ENCODE measurements around the gene MACROD2. TPM values are rescaled to one million over a fixed set of nuclear protein-coding genes. Genes with fewer than 3 reads are reported as not detected.
A peak's percentile ranks its signal among the peaks of the same experiment; 100 is the strongest.

The MACROD2 gene
- polyA plus RNA-seq, 2 of the 4 experiments (the other 2 are of a cell fraction) = 0.96 to 1.3 TPM

- DNase-seq (ENCODE audit: low read depth in 1 of 2, low spot score in 1 of 2) = no peak
- no peak for ATAC-seq
- no peak for FAIRE-seq
- Histone ChIP-seq H3K4me1 (peaks cover 26% of the 10 kb centered on the region; the same call in 2 of the 3 replicates), H3K27ac (no peak overlapping the region), H3K4me2 (no peak overlapping the region), H3K9me3 (no peaks in the 10 kb centered on the region), H3K4me3 (no peak overlapping the region)
- TF ChIP-seq TP53 (CRISPR knock-in tag; IDR thresholded peaks at IDR 0.05) (no peak), HOXA7 (CRISPR knock-in tag; IDR thresholded peaks at IDR 0.05) (no peak), HEYL (CRISPR knock-in tag; IDR thresholded peaks at IDR 0.05) (no peak), HDAC2 (IDR thresholded peaks at IDR 0.05) (no peak), RARB (CRISPR knock-in tag; IDR thresholded peaks at IDR 0.05) (no peak), ATOH8 (CRISPR knock-in tag; IDR thresholded peaks at IDR 0.05; ENCODE audit: low read depth) (no peak), CHD2 (IDR thresholded peaks at IDR 0.05; ENCODE audit: low read length, partially characterized antibody) (no peak), CBX2 (IDR thresholded peaks at IDR 0.05; ENCODE audit: borderline replicate concordance, low read depth) (no peak), ELK1 (IDR thresholded peaks at IDR 0.05; ENCODE audit: low read depth, low read length) (no peak), SMC3 (IDR thresholded peaks at IDR 0.05) (no peak), JUNB (IDR thresholded peaks at IDR 0.05) (no peak), EHMT2 (IDR thresholded peaks at IDR 0.05; ENCODE audit: low read depth) (no peak), RNF2 (IDR thresholded peaks at IDR 0.05; ENCODE audit: borderline replicate concordance, low read depth) (no peak)
- POLR2A ChIA-PET = no interaction called here
- WGBS (ENCODE audit: missing lambda C conversion rate) = 78% methylated on average over 6 of the region's 6 CpGs
- CTCF ChIA-PET = interaction anchor here (0.6 kb wide), 1 partner anchor 1584 kb away, joined by 3 read pairs; no protein-coding TSS in a partner anchor
Observed at GRCh38 chr20:14331646-14332045, 336.3 kb downstream of the MACROD2 start.

- no peak for DNase-seq (ENCODE audit: low read depth in 1 of 2, low spot score in 1 of 2)
Observed at GRCh38 chr20:14332866-14333265, 337.6 kb downstream of the MACROD2 start.

GRCh38 chr20:14333721-14334120, 338.4 kb downstream of the MACROD2 start:
- Histone ChIP-seq H3K27ac (peak overlapping the region in 1 of 2 experiments; percentile 23; a peak in 1 of 6 replicates), H3K4me1 (peaks cover 26% of the 10 kb centered on the region; the same call in 2 of the 3 replicates), H3K4me2 (peak overlapping the region; percentile 83), H3K9me3 (no peaks in the 10 kb centered on the region), H3K4me3 (peak overlapping the region; percentile 67; the same call in 1 of the 3 replicates)
- WGBS (ENCODE audit: missing lambda C conversion rate) = 35% methylated on average over 3 of the region's 3 CpGs
- FAIRE-seq = no peak
- ChIA-PET CTCF (interaction anchor here (0.6 to 2.0 kb wide), 13 partner anchors 9 to 1597 kb away, joined by 3 to 9 read pairs (median 3); no protein-coding TSS in a partner anchor), POLR2A (no interaction called here)
- no peak for DNase-seq (ENCODE audit: low read depth in 1 of 2, low spot score in 1 of 2)
- TF ChIP-seq CBX8 (IDR thresholded peaks at IDR 0.05) = no peak
- no peak for TF ChIP-seq ATOH8 (CRISPR knock-in tag; IDR thresholded peaks at IDR 0.05; ENCODE audit: low read depth)
- no peak for TF ChIP-seq KDM5A (IDR thresholded peaks at IDR 0.05)
- no peak for TF ChIP-seq MAFK (IDR thresholded peaks at IDR 0.05; ENCODE audit: partially characterized antibody)
- no peak for TF ChIP-seq FOSB (CRISPR knock-in tag; IDR thresholded peaks at IDR 0.05)
- TF ChIP-seq NPAS2 (CRISPR knock-in tag; IDR thresholded peaks at IDR 0.05; ENCODE audit: borderline replicate concordance) = no peak
- TF ChIP-seq RCOR1 (IDR thresholded peaks at IDR 0.05; ENCODE audit: low read depth, low read length) = no peak
- no peak for TF ChIP-seq E2F6 (IDR thresholded peaks at IDR 0.05; ENCODE audit: borderline replicate concordance, low read depth)
- no peak for TF ChIP-seq HES2 (IDR thresholded peaks at IDR 0.05)
- ATAC-seq = no peak

More at GRCh38 chr20:14332866-14333265, 337.6 kb downstream of the MACROD2 start:
- TF ChIP-seq MAFK (IDR thresholded peaks at IDR 0.05; ENCODE audit: partially characterized antibody) (peak; percentile 16), RCOR1 (IDR thresholded peaks at IDR 0.05; ENCODE audit: low read depth, low read length) (no peak)
- Histone ChIP-seq H3K4me3 (no peak overlapping the region), H3K4me1 (peaks cover 26% of the 10 kb centered on the region; the same call in 2 of the 3 replicates), H3K27ac (no peak overlapping the region), H3K4me2 (peak overlapping the region; percentile 83; the same call in 2 of the 3 replicates), H3K9me3 (no peaks in the 10 kb centered on the region)
- ATAC-seq (no peak), FAIRE-seq (peak; percentile 36)
- CTCF ChIA-PET = no interaction called here
- WGBS (ENCODE audit: missing lambda C conversion rate) = 91% methylated on average over 2 of the region's 2 CpGs
- POLR2A ChIA-PET = no interaction called here

Data from A549 (cell line).